NCI-H774 (cell line): ENCODE data around the gene TOX2.

Experiments
- DNase-seq: peaks from one replicate; lab custom pipeline; 2025; lab: John Stamatoyannopoulos, UW

The TOX2 gene

DNA sequence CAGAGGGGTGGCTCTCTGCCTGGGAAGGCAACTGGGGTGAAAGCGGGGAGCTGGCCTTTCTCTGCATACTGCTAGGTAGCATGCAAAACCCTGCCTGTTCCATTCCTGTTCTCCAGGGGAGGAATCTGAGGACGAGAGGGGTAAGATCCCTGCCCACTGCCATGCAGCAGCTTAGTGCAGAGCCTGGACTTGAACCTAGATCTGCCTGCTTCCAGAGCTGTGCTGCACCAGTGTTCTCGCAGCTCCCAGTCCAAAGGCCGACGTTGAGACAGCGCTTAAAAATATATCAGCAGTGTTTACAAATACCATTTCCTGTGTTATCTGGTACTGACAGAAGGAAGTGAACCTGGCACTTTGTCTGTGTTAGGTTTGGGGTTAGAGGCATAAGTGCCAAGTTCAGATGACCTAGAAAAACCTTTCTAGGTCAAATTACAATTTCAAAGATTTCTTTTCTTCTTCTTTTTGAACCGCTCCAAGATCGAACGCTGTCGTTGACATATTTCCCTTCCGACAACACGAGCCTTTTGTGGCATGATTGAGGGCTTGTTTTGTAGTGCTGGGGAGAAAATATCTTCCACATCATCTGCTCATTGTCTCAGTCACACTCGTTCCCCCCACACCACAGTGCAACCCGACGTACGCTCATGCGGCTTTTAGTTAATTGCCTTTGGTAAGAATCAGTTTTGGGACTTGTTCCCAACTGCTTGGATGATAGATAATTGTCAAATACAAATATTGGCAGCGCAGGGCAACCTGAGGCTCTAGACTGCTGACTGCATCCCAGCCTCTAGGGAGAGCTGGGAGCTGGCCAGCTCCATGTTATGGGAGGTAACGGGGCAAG lies 44.6 kb downstream of the TOX2 start:
- DNase-seq: peak; percentile 32

DNA sequence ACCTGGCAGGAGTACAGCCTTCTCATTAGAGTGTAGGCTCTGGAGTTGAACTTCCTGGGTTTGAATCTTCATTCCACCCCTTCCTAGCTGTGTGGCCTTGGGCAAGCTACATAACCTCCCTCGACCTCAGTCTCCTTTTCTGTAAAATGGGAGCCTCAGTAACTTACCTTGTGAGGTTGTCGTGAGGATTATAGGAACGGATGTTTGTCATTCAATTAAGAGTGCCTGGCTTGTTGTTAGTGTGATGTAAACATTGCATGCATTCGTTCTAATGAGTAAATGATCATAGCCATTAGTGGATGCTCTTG lies 45.2 kb downstream of the TOX2 start:
- no peak for DNase-seq

DNA sequence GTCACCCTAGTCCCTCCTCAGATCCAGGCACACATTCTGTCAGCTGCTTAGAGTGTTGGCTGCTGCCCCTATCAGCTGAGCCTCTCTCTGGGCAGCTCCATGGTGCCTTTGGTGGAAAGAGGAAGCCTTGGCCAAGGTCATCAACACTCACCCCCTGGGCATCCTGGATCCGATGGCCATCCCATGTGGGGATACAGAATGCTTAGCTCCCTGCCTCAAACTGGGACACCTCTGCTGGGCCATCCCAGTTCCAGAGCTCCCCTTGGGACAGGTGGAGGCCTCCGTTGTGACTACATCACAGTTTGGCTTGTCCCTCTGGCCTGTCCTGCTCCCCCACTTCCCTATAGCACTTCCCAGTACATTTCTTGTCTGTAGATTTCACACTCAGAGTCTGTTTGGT lies 45.6 kb downstream of the TOX2 start:
- DNase-seq: no peak

DNA sequence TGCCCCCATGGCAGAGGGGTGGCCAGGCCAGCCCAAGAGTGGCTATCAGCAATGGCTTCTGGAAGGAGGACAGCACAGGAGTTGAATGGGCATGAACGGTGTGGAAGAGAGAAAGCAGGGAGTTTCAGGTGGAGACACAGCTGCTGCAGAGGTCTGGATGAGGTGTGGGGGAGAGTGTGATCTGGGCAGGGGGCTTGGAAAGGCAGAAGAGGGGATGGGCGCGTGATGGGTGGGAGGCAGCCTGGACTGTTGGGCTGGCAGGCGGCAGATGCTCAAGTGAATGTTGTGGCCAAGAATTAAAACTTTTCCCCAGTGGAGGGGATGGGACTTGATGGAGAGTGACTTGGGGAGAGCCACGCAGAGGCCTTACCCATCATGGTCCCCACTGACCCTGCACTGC lies 46.5 kb downstream of the TOX2 start:
- no peak for DNase-seq

DNA sequence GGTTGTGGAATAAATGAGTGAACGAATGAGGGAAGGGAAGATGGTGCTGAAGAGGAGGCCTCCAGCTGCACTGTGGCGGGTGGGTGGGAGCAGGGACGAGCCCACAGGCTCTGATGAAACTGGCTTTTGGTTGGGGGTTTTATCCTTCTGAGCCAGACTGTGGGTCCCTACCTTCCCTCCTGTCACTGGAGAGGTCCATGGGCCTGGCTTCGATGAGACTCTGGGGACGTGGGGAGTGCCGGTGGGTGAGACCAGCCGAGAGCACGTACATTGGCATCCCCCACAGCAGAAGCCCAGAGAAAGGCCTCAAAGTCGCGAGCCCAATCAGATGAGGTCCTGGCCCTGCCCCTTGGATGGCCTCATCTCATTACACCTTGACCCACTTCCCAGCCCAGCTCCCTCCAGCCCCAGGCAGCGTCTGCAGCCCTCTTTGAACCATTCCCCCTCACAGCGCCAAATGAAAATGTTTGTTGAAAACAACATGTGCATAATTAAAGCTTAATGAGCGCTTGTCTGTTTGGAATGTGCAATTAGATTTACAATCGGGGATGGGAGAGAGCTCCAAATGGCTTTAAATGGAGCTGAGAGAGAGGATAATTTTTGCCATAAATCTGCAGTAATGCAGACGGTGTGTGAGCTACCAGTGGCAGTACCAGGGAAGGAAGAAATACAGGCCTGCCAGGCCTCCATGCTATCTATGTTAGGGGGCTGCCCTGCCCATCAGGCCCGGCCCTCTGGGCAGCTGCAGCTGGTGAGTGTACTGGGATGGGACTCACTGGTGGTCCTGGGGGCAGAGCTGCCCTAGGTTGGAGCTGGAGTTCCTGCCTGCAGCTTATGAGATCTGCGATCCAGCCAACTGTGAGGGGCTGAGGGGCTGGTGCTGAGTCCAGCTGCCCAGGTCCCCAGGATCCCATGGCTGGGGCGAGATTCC lies 47.2 kb downstream of the TOX2 start:
- no peak for DNase-seq

DNA sequence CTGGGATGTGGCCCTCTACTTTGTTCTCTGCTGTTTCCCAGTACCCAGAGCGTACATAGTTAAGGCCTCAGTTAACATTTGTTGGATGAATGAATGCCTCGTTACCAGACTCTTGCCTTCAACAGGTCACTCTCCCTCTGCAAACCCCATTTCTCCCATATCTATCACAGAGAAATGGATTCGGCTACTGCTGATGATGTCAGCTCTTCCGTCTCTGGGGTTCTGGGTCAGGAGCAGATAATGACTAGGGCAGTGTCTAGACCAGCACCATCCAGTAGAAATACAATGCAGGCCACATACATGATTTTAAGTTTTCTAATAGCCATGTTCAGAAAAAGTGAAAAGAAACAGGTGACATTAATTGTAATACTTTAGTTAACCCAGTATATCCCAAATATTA lies 47.9 kb downstream of the TOX2 start:
- DNase-seq: no peak

DNA sequence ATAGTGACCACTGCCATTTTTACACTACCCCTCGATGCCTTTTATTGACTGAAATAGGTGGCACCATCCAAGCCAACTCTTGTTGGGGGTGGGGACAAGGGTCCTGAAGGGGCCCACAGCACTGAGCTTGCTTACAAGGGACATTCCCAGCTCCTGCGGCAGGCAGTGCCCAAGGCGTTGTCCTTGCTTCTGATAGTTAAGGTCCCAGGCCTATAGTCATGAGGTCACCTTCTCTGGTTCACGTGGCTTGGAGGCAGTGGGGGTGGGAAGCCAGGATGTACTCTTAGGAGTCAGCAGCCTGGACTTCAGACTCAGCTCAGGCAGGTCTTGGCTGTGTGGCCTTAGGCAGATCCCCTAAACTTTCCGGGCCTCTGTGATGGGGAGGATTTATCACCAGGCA lies 48.6 kb downstream of the TOX2 start:
- no peak for DNase-seq

DNA sequence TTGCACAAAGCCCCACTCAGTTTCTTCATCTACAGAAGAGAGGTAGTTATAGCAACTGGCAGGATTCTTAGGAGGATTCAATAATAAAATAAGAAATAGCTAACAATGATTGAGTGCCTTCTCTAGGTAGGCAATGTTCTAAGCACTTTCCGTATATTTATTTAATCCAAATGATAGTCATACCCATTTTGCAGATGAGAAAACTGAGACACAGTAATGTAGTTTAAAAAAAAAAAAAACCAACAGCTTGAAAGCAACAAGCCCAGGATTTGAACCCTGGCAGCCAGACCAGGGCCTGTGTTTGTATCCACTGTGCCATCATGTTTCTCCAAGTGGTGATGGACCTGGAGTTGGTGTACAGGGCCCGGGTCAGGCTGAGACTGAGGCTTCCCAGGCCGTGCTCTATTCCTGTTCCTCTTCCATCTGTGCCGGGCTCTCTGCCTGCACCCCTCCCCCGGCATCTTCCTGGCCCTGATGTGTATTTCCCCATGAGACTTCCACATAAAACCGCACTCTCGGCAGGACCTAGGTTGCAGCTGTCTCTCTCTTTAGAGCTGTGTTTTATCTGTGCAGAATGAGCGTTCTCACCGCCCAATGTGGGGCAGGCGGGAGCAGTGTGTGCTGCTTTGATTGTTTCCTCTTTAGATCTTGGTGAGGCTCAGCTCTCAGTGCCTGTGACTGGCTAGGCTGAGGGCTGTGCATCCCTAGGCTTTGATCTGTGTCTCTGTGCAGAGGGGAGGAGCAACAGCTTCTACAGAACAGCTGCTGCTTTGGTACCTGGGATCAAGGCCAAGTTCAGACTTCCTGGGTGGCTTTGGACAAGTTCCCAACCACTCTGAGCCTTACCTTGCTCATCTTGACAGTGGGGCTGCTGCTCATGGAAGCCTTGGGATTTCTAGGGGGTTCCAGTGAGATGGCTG lies 49.5 kb downstream of the TOX2 start:
- no peak for DNase-seq

DNA sequence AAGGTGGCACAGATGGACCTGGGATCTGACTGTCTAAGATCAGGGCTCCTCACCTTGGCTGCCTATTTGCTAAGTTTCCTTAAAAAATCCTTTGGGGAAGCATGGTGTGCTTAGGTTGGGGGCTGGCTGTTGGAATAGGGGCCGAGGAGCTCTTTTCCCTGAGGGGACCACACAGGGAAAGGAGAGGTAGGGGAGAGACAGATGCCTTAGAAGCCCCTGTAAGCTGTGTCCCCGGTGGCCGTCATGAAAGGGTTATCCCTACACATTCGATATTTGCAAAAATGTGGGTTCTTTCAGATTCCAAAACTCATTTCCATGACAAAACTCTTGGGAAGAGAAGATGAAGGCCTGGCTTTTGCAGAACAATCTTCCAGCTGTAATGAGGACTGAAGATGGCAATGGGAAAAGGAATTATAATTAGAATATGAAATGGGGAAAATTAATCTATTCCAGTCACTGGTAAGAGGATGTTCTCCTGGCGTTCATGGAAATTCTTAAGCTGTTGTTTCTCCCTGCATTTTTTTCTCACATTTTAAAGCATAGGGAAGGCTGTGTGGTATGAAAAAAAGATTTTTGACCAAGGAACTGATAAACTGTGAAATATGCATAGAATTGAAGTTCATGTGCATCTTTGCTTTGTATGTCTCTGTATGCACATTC lies 53.8 kb downstream of the TOX2 start:
- DNase-seq: no peak

DNA sequence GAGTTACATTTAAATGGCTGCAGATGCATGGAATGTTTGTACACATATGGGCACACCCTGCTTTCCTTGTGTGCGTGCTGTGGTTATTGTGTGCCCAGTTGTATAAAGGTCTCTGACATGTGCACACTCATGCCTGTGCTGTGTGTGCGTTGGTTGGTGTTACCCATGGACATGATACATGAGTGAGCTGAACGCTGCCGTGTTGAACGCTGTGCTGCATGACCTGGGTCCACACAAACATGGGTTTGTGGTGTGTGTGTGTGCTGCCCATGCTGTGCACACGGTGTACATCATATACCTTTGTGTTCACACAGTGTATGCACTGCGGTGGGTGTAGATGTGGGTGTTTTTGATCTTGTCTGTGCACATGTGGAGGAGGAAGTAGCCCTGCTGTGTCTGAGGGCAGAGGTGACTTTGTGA lies 54.4 kb downstream of the TOX2 start:
- DNase-seq: no peak

DNA sequence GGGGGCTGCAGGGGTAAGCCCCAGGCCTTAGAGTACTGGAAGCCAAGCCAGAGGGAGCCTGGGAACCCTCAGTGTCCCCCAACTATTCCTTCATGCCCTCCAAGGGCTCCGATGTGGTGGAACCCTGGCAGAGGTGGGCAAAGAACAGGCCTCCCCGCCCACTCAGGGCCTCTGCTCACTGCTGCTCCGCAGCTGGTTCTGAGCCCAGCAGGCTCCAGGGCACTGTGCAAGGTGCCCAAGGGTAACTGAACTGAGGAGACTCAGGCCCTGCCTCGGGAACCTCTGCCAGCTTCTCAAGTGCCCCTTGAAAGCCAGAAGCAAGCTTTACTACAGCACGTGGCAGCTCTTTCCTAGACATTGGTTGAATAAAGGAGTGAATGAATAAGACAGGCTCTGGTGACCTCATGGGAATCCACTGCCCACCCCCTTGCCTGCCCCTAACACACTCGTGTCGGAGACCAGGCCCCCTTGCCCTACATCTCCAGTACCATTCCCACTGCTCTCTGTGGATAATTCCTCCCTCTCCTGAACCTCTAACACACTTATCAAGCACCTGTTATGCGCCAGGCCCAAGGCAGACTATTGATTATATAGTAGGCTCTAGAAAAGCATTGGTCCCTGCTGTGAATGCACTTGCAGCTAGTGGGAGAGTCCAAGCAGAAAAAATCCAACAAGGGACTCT lies 55.0 kb downstream of the TOX2 start:
- no peak for DNase-seq

DNA sequence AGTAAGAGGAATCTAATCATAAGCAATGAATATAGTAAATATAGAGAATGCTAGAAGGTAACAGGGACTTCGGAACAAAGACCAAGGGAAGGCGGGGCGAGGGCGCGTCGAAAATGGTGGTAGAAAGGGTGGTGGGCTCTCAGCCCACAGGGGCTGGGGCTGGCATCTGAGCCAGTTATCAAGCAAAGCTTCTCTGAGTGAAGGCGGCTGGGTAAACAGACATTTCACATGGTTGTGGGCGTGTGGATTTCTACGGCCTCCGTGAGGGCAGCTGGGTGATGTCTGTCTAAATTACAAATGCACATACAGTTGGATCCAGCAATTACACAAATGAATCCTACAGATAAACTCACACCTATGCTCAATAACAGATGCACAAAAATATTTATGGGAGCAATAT lies 56.6 kb downstream of the TOX2 start:
- no peak for DNase-seq

DNA sequence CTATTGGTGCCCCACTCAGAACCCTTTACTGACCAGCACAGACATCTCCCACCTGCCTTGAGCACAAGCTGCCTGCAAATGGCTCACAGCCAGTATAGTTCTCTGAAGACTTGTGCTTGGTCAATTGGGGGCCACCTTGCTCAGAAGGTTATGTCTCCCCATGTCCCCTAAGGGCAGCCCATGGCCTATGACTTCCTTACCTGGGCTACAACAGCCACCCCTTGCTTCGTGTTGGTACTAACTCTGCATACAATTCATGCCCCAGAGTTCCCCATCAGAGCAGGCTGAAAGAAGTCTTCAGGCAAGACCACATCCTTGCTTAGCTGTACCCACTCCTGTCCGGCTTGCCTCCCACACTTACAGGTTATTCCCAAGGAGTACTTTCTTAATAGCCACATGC lies 57.4 kb downstream of the TOX2 start:
- no peak for DNase-seq

DNA sequence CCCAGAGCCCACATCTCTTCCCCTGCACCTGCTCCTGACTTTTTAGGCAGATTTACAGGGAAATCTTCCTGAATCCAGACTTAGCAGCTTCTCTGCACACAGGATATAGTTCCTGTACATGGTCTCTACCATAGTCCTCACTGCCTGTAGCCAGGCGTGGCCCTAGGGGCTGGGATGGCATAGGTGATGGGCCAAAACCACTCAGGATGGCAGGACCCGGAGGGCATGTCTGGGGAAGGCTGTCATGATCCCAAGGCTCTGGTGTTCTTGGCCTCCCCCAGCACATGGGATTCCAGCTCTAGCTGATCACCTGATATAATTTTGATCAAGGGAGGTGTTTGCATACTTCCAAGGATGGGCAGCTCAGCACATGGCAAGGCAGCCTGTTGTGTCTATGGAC lies 58.0 kb downstream of the TOX2 start:
- DNase-seq: no peak

DNA sequence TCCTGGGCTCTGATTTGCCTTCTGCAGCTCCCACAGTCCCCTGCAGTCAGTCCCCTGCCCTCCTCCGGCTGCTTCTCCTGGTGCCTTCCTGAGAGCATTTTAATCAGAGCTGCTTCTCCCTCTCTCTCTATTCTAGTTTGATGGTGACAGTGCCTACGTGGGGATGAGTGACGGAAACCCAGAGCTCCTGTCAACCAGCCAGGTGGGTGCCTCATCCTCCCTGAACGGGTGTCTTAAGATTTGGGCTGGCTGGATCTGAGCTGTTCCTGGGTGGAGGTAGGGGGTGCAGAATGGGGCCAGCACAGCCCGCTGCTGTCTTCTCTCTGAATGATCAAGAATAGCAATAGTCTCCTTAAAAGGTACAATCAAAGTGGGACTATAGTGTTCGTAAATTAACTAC lies 58.6 kb downstream of the TOX2 start:
- no peak for DNase-seq

DNA sequence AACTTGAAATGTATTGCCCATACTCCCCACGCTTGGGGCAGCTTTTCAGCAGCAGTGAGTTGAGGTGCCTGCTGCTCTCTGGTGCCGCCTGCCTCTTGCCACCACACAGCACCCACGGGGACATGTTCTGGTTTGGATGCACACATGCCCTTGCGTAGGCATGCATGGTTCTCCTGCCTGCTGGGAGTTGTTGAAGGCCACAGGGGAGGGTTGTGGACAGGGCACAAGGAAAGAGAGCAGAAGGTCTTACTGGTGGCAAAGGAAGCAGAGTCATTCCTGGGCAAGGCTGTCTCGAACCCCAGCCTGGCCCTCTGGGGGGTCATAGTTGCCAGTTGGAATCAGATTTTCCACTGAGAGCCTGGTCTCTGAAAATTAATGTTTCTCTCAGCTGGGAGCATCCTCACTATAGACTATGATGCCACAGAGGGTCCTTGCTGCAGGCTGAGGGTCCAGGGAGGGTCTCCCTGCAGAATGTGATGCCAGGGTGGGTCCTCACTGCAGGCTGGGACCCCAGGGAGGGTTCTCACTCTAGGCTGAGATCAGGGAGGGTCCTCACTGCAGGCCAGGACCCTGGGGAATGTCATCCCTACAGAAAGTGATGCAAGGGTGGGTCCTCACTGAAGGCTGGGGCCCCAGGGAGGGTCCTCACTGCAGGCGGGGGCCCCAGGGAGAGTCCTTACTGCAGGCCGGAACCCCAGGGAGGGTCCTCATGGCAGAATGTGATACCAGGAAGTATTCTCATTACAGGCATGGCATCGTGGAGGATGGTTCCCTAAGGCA lies 59.2 kb downstream of the TOX2 start:
- no peak for DNase-seq

DNA sequence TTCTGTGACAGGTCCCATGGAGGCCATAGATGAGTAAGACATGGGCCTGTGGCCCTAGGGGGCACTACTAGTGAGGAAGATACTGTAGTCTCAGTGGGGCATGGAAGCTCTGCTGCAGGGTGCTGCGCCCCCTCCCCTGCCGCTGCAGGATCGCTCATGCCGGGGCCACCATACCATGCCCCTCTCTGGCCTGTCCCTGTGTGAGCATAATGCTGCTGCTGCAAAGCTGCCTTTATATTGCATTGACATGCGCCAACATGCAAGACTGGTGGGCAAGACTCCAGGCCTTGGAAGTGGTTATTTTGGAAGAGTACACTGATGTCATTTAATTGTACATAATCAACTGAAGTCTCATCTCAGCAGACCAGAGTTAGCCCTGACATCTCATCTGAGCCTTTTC lies 60.0 kb downstream of the TOX2 start:
- no peak for DNase-seq

DNA sequence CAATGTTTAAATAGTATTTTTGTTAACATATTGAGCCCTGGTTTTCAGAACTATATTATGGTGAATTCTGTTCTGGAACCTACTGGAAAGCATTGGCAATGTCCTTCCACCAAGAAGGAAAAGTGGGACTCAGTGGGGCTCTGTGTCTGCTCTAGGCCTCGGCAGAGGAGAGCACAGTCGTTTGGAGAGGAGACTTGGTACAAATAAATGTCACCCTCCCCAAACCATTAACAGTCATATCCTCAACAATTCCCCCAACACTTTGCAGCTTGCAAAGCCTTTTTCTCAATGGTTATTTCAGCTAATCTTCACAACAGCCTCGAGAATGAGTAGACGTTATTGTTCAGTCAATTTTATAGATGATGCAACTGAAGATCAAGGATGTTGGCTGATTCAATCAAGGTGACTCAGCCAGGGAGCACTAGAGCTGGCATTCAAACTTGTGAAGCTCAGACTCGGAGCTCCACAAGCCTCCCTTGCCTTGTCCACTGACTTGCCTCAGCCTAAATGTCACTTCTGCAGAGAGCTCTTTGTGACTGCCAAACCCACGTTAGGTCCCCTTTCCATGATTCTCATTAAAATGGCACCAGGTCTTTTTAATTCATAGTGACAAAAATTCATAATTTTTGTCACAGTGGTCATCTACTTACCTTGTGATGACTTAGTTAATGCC lies 60.6 kb downstream of the TOX2 start:
- DNase-seq: no peak

DNA sequence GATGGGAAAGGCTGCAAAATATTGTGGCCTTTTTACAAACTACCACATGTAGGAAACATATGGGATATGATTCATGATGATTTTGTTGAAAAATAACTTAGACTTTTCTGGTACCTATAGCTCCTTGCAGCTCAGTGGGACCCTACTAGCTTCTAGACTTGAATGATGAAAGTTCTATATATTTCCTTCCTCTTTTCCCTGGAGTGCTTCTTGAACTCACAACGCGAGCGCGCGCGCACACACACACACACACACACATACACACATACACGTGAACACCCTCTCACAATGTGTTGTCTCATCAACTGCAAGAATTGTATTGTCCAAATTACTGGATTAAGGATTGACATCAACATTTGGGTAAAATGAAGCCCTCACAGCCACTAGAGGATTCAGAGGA lies 61.9 kb downstream of the TOX2 start:
- no peak for DNase-seq

DNA sequence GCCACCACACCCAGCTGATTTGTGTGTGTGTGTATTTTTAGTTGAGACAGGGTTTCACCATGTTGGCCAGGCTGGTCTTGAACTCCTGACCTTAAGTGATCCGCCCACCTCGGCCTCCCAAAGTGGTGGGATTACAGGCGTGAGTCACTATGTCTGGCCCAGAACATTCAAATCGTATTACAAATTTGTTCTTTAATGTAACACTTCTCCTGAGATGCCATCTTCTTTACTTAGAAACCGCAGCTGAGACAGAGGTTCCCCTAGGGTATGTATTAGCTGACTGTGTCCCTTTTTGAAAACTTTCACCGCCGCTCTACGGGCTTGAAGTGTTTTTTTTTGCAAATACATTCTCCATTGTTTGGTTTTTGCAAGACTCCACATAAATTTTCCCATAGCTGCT lies 62.6 kb downstream of the TOX2 start:
- DNase-seq: no peak
